SJSA1 (cell line): Measurements from ENCODE around the gene RAD51D. TPM values are rescaled to one million over a fixed set of nuclear protein-coding genes. Genes with fewer than 3 reads are reported as not detected.
"Not testable (repeated sequence)": the region's sequence is repeated elsewhere in the genome, so short reads cannot be mapped to it uniquely, and the experiment has no call there.

Experiments
- DNase-seq, 2 experiments: peaks; one replicate each; pipeline ENCODE4 v3.0.0-alpha.2; 2015 to 2020; ENCODE audit warnings: low spot score in 2 of 2, low read depth in 1 of 2
- H3K27ac ChIP-seq: fragments of 250-450 bp; sonication (Bioruptor Pico); 2 replicates; pipeline ENCODE4 v1.5.1; 2020; ENCODE audit warnings: mild to moderate bottlenecking, moderate library complexity
- H3K27me3 ChIP-seq: fragments of 250-450 bp; sonication (Bioruptor Pico); replicated peaks from 2 replicates; pipeline ENCODE4 v1.5.1; 2020; ENCODE audit warnings: mild to moderate bottlenecking, moderate library complexity
- H3K36me3 ChIP-seq: fragments of 250-450 bp; sonication (Bioruptor Pico); 2 replicates; pipeline ENCODE4 v1.5.1; 2020; ENCODE audit warnings: mild to moderate bottlenecking
- H3K4me1 ChIP-seq: fragments of 250-450 bp; sonication (Bioruptor Pico); replicated peaks from 2 replicates; pipeline ENCODE4 v1.6.1; 2021; ENCODE audit warnings: mild to moderate bottlenecking
- H3K4me3 ChIP-seq: fragments of 250-450 bp; sonication (Bioruptor Pico); 2 replicates; pipeline ENCODE4 v1.5.1; 2020; ENCODE audit warnings: mild to moderate bottlenecking
- H3K9me3 ChIP-seq: fragments of 250-450 bp; sonication (Bioruptor Pico); replicated peaks from 2 replicates; pipeline ENCODE4 v1.5.1; 2020; ENCODE audit warnings: mild to moderate bottlenecking
- total RNA-seq: library from RNA; depleted of rRNA; stranded (reverse); fragments of >200 nt; shearing (Covaris generic); gene quantifications from 2 replicates; pipeline ENCODE4 v1.2.3, GENCODE V29; 2014

Gene RAD51D
- total RNA-seq, 1 experiment from 2014 or later, result 13.7 TPM

GRCh38 chr17:35057332-35057915 lies 62.2 kb downstream of the RAD51D start:
- no peak for DNase-seq
- Histone ChIP-seq H3K4me1 (peaks cover 5% of the 10 kb centered on the region), H3K27ac (no peak overlapping the region), H3K27me3 (no peaks in the 10 kb centered on the region), H3K9me3 (no peaks in the 10 kb centered on the region), H3K4me3 (no peak overlapping the region), H3K36me3 (peaks cover 2% of the 10 kb centered on the region; the same call in 1 of the 2 replicates)

GRCh38 chr17:35056013-35056412 lies 63.6 kb downstream of the RAD51D start:
- Histone ChIP-seq H3K36me3 (peaks cover 2% of the 10 kb centered on the region; the same call in 1 of the 2 replicates), H3K27ac (no peak overlapping the region)
- DNase-seq, result no peak

DNA sequence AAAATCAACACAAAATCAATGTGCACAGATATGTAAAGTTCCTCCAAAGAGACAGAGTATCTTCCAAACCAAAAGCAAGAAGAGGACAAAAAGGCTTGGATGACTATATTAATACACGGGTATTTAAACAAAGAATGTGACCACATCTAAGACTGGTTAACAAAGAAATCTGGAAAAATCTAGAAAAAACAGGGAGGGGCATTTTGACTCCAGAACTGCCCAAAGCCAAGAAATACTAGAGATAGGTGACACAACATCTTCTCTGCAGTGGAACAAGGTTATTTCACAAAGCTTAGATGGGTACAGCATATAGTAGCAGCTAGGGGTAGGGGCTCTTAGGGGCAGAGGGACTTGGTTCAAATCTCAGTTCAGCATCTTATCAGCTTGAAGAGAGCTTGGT lies 66.5 kb downstream of the RAD51D start:
- Histone ChIP-seq H3K4me1 (peaks cover 17% of the 10 kb centered on the region), H3K27ac (no peak overlapping the region), H3K4me3 (no peak overlapping the region), H3K9me3 (no peaks in the 10 kb centered on the region), H3K27me3 (no peaks in the 10 kb centered on the region), H3K36me3 (peaks cover 6% of the 10 kb centered on the region; the same call in 1 of the 2 replicates)
- no peak for DNase-seq

More at GRCh38 chr17:35056013-35056412, 63.6 kb downstream of the RAD51D start:
- H3K9me3 ChIP-seq, result no peaks in the 10 kb centered on the region
- peaks cover 17% of the 10 kb centered on the region for H3K4me1 ChIP-seq
- H3K27me3 ChIP-seq, result no peaks in the 10 kb centered on the region
- no peak overlapping the region for H3K4me3 ChIP-seq

- Histone ChIP-seq H3K4me3 (no peak overlapping the region), H3K27me3 (no peaks in the 10 kb centered on the region), H3K9me3 (no peaks in the 10 kb centered on the region), H3K4me1 (peaks cover 17% of the 10 kb centered on the region), H3K36me3 (peaks cover 6% of the 10 kb centered on the region; the same call in 1 of the 2 replicates), H3K27ac (no peak overlapping the region)
- DNase-seq, result no peak
Observed at GRCh38 chr17:35052780-35053179, 66.9 kb downstream of the RAD51D start.

- no peaks in the 10 kb centered on the region for H3K27me3 ChIP-seq
- H3K4me3 ChIP-seq, result no peak overlapping the region
- H3K27ac ChIP-seq, result no peak overlapping the region
- no peaks in the 10 kb centered on the region for H3K9me3 ChIP-seq
- DNase-seq, result no peak
- peaks cover 17% of the 10 kb centered on the region for H3K4me1 ChIP-seq
- peaks cover 6% of the 10 kb centered on the region; the same call in 1 of the 2 replicates for H3K36me3 ChIP-seq
Observed at GRCh38 chr17:35052241-35052610, 67.4 kb downstream of the RAD51D start.

DNA sequence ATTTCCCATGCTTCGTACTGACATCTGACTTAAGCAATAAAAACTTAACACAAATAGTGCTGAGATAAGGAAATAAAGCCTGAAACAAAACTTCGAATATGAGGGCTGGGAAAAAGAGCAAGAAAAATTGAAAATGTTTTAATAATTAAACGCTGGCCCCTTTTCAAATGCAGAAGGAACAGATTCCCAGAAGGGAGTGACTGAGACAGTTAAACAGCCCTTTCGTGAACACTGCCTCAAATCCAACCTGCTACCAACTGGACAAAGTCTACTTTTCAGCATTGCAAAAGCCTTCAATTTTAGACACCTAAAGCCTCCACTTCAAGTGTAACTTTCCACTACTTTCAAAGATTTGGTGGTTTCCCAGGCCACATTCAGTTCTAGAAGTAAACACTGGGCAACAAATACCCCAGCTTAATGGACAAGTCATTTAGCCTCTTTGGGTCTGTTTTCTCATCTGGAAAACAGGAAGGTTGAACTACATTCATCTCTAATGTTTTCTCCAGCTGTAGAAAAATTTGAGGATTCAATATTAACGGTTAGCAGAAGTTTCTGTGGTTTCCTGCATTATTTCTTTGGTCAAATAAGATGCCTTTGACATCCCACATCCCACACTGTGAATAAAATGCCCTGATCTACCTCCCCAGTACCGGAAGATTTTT lies 68.0 kb downstream of the RAD51D start:
- H3K9me3 ChIP-seq, result no peaks in the 10 kb centered on the region
- H3K27ac ChIP-seq, result no peak overlapping the region
- peaks cover 6% of the 10 kb centered on the region; the same call in 1 of the 2 replicates for H3K36me3 ChIP-seq
- no peaks in the 10 kb centered on the region for H3K27me3 ChIP-seq
- H3K4me3 ChIP-seq, result no peak overlapping the region
- no peak for DNase-seq
- peaks cover 21% of the 10 kb centered on the region for H3K4me1 ChIP-seq

DNA sequence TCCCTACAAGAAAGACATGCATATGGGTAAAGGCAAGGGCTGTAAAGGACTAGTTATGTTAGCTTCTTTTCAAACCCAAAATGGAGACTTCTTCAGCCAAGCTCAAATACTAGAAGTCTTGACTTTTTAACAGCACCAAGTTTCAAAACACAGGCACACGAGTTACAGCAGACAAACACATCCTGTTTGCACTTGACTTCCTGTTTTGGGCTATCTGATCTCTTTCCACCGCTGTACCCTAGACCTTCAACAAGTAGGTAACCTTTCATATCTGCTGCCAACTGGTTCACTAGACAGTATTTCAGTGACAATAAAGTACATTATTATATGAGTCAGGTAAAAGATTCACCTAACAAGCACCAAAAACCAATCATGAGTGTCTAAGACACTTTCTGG lies 68.5 kb downstream of the RAD51D start:
- H3K4me3 ChIP-seq, result no peak overlapping the region
- no peak for DNase-seq
- H3K36me3 ChIP-seq, result peaks cover 6% of the 10 kb centered on the region; the same call in 1 of the 2 replicates
- H3K27me3 ChIP-seq, result no peaks in the 10 kb centered on the region
- H3K4me1 ChIP-seq, result peaks cover 23% of the 10 kb centered on the region
- no peak overlapping the region for H3K27ac ChIP-seq
- no peaks in the 10 kb centered on the region for H3K9me3 ChIP-seq

DNA sequence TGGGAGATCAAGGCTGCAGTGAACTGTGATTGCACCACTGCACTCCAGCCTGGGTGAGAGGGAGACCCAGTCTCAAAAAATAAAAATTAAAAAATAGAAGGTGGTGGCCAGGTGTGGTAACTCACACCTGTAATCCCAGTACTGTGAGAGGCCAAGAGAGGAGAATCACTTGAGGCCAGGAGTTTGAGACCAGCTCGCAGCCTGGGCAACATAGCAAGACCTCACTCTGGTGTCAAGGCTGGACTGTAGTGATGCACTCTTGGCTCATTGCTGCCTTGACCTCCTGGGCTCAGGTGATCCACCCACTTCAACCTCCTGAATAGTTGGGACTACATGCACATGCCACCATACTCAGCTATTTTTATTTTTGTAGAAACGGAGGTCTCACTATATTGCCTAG lies 69.5 kb downstream of the RAD51D start:
- Histone ChIP-seq H3K4me1 (peaks cover 23% of the 10 kb centered on the region), H3K27ac (no peak overlapping the region), H3K9me3 (no peaks in the 10 kb centered on the region), H3K4me3 (no peak overlapping the region), H3K36me3 (peaks cover 6% of the 10 kb centered on the region; the same call in 1 of the 2 replicates), H3K27me3 (no peaks in the 10 kb centered on the region)
- no peak for DNase-seq

DNA sequence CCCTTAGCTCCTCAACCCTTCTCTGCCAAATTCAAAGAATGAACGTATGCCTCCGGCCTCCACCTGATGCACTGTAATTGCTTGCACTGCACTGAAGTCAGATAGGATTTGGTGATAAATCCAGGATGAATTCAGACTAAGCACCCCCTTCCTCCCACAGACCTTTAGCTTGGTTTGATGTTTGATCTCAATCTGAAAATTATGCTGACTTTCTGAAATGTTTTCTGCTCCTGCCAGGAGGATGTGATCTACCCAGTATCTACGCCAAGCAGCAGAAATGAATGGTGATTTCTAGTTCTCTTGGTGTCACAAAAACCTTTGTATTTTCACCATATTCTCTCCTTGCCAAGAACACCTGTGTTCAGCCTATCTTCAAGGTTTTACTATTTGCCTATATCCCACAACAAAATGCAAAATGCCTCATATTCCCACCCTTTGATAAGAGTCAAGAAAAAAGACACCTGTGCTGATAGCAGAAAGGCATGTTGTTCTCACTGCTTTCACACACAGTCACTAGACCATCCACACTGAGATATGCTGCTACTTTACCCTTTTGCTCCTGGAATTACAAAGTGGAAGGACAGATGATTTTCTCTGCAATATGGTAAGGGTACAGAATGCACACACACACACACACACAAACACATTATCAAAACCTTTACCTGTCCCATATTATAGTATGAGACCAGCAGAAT lies 70.8 kb downstream of the RAD51D start:
- no peaks in the 10 kb centered on the region for H3K9me3 ChIP-seq
- no peak overlapping the region for H3K4me3 ChIP-seq
- peaks cover 6% of the 10 kb centered on the region; the same call in 1 of the 2 replicates for H3K36me3 ChIP-seq
- H3K27me3 ChIP-seq, result no peaks in the 10 kb centered on the region
- H3K27ac ChIP-seq, result no peak overlapping the region
- peaks cover 23% of the 10 kb centered on the region for H3K4me1 ChIP-seq
- no peak for DNase-seq

DNA sequence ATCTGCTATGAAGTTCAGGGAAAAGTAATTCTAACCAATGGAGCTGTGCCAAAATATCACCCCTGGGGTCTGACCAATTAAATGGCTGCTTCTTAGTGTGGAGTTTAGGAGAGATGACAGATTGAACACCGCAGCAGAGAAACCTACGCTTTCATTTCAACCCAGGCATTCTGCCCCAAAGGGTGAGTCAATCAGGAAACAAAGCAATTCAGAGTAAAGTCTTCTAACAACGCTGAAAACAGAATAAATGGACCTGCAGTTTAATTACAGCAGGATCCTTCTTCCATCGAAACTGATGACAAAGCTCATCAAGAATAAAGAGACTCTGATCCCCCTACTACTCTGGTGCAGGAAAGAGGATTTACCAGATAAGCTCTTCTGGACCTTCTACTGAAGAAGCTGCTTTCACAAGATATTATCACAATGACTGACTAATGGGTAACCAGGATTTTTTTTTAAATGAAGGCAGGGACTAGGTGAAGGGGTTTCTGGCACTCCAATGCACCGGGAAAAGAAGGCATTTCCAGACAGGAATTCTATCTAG lies 72.8 kb downstream of the RAD51D start:
- H3K4me1 ChIP-seq, result peaks cover 12% of the 10 kb centered on the region
- H3K27me3 ChIP-seq, result no peaks in the 10 kb centered on the region
- no peak overlapping the region for H3K4me3 ChIP-seq
- no peaks in the 10 kb centered on the region for H3K9me3 ChIP-seq
- H3K27ac ChIP-seq, result no peak overlapping the region
- no peak for DNase-seq
- H3K36me3 ChIP-seq, result peaks cover 6% of the 10 kb centered on the region; the same call in 1 of the 2 replicates

DNA sequence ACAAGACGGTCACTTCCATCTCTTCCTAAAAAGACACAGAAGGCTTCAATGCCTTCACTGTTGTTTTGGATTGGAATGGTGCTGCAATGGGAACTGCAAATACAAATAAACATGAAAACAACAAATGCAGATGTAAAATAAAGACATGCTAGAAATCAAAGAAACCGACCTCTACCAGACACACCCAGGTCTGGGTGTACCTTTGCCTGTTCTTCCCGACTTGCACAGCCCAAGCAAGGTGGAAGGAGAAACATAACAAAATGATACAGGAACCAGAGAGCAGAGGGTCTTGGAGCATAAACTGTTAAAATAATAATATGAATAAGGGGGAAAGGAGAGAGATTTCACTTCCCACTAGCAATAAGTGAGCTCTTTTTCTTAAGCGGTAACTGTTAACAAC lies 73.4 kb downstream of the RAD51D start:
- DNase-seq, result no peak
- peaks cover 6% of the 10 kb centered on the region; the same call in 1 of the 2 replicates for H3K36me3 ChIP-seq
- no peaks in the 10 kb centered on the region for H3K27me3 ChIP-seq
- no peak overlapping the region for H3K27ac ChIP-seq
- peaks cover 6% of the 10 kb centered on the region; the same call in 1 of the 2 replicates for H3K4me1 ChIP-seq
- no peaks in the 10 kb centered on the region for H3K9me3 ChIP-seq
- no peak overlapping the region for H3K4me3 ChIP-seq

DNA sequence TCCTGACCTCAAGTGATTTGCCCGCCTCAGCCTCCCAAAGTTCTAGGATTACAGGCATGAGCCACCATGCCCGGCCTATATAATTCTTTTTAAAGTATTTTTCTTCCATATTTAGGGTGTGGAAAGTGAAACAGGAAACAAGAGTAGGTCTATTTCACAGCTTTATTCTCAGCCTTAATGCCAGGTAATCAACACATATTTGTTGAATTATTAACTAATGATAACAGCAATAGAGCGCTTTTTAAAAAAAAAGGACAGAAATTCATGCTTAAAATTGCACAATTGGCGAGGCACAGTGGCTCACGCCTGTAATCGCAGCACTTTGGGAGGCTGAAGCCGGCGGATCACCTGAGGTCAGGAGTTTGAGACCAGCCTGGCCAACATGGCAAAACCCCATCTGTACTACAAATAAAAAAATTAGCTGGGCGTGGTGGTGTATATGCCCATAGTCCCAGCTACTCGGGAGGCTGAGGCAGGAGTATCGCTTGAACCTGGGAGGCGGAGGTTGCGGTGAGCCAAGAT lies 74.1 kb downstream of the RAD51D start:
- not testable (repeated sequence) for H3K36me3 ChIP-seq, H3K27me3 ChIP-seq, H3K4me3 ChIP-seq, DNase-seq, H3K27ac ChIP-seq, H3K9me3 ChIP-seq, H3K4me1 ChIP-seq

DNA sequence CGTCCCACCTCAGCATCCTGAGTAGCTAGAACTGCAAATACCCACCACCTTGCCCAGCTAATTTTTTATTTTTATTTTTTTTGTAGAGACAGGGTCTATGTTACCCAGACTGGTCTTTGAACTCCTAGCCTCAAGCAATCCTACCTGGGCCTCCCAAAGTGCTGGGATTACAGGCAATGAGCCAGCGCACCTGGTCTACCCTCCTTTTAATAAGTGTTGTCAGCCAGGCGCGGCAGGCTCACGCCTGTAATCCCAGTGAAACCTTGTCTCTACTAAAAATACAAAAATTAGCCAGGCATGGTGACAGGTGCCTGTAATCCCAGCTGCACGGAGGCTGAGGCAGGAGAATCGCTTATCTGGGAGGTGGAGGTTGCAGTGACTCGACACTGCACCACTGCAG lies 75.5 kb downstream of the RAD51D start:
- H3K27ac ChIP-seq, result no peak overlapping the region
- no peaks in the 10 kb centered on the region for H3K27me3 ChIP-seq
- DNase-seq, result no peak
- no peaks in the 10 kb centered on the region for H3K9me3 ChIP-seq
- peaks cover 6% of the 10 kb centered on the region; the same call in 1 of the 2 replicates for H3K4me1 ChIP-seq
- no peak overlapping the region for H3K4me3 ChIP-seq
- peaks cover 3% of the 10 kb centered on the region; the same call in 1 of the 2 replicates for H3K36me3 ChIP-seq
